ENCODE measurements around the gene CD300A.
A peak's percentile ranks its signal among the peaks of the same experiment; 100 is the strongest.

CD300A gene

DNA sequence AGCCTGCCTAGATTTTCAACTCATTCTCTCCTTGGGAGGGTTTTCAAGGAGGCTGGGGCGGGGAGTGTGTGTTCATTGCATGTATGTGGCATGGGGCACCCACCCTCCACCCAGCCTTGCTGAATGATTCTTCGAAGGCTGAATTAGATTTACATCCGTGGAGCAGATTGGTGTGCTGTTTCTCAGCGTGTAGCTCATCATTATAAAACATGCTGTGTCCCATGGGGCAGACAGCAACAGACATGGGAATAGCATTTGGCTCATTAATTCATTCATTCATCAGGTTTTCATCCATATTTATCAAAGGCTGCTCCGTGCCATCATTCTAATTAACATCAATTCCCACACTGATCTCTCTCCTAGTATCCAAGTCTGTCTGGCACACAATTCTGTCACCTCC lies 10.6 kb upstream of the CD300A start:
- no peak for DNase-seq

DNA sequence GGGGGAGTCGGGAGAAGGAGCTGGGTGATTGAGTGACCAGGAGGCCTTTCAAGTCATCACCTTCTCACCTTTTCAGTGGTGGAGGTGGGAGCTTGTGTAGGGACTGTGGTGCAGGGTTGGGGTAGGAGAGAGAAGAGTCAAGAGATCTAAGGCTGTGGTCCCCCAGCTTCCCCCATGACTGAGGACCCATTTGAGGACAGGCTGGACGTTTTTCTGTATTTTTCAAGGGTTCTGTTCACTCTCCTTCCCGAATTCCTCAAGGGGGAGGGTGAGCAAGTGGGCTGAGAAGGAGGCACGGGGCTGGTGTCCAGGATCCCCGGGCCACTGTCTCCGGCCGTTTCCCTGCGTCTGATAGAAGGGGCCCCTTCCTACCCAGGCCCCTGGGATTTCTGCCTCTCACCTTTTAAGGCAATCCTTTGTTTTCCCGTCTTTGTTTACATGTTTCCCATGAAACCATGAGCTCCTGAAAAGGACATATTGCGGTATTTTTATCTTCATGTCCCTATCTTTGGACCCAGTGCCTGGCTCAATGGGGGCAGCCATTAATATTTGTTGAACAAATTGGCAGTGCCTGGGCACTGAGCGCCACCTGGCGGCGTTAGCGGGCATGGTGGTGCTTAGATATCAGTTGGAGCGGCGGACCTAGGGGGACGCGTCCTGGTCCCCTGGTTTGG lies 9.2 kb upstream of the CD300A start:
- DNase-seq = peak; percentile 55

DNA sequence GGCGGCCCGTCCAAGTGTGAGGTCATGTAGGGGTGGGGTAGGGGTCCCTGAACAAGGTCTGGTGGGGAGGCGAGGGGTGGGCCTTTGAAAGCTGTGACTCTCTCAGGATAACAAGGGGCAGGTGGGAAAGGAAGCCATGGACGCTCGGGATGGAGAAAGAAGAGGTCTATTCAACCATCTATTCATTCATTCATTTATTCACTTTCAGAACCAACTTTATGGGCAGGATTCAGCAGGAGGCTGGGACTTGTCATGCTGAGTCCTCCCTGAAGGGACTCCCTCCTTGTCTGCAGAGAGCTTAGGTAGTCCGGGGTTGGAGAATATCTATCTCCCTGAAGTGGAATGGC lies 8.6 kb upstream of the CD300A start:
- no peak for DNase-seq

DNA sequence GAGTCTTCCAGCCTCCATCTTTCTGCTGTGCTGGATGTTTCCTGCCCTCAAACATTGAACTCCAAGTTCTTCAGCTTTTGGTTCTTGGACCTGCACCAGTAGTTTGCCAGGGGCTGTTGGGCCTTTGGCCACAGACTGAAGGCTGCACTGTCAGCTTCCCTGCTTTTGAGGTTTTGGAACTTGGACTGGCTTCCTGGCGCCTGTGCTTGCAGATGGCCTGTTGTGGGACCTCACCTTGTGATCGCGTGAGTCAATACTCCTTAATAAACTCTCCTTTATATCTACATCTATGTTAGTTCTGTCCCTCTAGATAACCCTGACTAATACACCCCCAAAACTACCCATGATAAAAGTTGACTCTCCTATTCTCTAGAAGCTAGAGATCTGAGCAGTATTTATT lies 7.6 kb upstream of the CD300A start:
- no peak for DNase-seq

DNA sequence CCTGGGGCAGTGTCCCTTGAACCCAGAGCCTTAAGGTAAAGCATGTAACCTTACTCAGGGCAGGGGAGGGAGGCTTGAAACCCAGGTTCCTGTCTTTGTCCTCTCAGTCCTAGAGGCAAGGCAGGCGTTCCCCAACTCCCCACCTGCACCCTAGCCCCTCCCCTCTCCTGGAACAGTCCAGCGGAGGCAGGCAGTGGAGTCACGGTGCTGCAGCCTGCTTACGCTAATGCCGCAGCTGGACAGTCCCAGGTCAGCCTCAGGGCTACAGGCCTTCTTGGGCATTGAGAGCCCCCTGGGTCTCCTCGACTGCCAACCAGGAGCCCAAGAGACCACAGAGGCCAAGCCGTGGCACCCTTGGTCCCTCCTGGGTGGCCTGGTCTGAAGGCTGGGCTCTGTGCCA lies 6.8 kb upstream of the CD300A start:
- DNase-seq = no peak

DNA sequence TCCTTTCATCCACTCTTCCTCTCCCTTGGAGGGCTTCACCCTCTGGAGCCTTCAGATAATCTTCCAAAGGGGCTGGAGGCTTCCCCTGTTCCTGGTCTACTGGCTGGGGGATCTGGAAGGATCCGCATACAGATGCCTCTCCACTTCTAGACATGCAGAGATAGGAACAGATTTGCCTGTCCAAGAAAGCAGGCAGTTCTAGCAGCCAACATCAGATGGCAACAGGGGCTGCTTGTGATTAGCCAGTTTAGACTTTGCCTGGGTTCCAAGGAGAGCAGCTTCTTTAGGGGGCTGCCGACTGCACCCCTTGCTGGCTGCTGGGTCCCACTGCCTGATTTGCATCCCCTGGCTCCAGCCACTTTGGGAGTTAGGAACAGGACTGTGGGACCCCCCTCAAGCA lies 6.2 kb upstream of the CD300A start:
- DNase-seq = no peak

DNA sequence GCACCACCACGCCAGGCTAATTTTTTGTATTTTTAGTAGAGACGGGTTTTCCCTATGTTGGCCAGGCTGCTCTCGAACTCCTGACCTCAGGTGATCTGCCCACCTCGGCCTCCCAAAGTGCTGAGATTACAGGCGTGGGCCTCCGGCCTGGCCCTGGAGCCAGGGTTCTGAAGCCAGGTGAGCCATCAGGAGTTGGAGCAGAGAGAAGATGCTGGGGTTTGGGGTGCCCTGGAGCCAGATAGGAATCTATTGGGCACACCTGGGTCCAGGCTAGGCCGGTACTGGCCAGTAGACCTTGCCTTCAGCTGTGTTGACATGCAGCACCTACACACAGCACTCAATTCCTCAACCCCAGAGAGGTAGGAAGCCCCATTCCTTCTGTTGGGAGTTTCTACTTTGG lies 5.4 kb upstream of the CD300A start:
- no peak for DNase-seq

DNA sequence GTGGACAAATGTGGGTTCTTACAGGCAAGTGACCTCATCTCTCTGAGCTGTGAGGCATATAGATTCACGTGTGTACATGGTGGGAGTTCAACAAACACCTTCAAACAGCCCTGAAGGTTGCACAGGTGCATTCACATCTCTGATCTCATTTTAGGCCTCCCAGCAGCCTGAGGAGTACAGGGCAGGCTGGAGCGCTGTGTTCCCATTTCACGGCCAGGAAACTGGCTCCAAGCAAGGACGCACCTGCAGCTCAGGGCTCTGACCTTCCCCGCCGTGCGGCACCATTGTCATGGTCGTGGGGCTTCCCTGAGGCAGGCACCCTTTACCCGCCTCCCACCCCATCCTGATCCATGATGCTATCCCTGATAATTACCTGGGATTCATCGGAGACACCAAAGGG lies 4.8 kb upstream of the CD300A start:
- DNase-seq = no peak

DNA sequence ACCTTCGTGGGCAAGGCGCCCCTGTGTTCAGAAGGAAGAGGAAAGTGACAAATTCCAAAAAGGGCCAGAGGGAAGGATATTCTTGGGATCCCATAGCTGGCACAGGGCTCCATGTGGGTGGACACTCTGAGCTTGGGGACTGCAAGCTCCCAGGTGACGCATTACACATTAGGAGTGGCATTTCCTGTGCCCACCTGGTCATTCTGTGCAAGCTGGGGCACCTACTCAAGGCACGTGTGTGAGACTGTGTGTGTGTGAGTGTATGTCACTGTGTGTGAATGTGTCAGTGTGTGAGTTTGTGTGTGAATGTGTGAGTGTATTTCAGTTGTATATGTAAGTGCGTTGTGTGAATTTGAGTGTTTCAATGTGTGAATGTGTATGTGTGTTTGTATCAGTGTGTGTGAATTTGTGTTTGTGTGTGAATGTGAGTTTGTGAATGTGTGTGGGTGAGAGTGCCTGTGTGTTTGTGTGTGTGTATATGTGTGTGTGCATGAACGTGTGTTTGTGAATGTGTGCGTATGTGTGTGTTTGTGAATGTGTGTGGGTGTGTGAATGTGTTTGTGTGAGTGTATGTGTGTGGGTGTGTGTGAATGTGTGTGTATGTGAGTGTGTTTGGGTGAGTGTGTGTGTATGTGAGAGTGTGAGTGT lies 1.6 kb upstream of the CD300A start:
- DNase-seq = no peak

DNA sequence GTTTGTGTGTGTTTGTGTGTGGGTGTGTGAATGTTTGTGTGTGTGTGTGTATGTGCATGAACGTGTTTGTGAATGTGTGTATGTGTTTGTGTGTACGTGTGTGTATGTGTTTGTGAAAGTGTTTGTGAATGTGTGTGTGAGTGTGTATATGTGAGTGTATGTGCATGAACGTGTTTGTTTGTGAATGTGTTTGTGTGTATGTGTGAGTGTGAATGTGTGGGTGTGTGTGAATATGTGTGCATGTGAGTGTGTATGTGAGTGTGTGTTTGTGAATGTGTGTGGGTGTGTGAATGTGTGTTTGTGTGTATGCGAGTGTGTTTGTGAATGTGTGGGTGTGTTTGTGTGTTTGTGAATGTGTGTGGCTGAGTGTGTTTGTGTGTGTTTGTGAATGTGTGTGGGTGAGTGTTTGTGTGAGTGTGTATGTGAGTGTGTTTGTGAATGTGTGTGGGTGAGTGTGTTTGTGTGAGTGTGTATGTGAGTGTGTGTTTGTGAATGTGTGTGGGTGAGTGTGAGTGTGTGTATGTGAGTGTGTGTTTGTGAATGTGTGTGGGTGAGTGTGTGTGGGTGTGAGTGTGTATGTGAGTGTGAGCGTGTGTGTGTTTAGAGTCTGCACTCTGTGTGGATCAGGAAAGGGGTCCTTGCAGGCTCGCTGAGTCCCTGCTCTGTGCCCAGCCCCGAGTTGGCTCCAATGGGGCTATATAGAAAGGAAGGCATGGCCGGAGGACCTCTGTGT lies 890 bp upstream of the CD300A start:
- DNase-seq = no peak

DNA sequence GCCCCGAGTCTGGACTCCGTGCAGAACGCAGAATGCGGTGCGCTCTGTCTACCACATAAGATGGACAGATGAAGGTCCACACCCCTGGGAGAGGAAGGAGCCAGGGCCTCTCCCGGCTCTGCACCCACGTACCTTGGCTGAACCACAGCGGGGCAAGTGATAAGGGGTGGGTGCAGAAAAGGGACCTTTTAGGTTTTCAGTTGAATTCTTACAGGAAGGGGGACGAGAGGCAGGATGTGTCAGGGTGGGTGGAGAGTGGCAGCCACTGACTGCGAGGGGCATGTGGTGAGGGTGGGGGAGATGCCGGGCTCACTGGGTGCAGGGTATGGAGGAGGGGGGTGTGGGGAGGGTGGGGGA lies 372 bp downstream of the CD300A start:
- no peak for DNase-seq

DNA sequence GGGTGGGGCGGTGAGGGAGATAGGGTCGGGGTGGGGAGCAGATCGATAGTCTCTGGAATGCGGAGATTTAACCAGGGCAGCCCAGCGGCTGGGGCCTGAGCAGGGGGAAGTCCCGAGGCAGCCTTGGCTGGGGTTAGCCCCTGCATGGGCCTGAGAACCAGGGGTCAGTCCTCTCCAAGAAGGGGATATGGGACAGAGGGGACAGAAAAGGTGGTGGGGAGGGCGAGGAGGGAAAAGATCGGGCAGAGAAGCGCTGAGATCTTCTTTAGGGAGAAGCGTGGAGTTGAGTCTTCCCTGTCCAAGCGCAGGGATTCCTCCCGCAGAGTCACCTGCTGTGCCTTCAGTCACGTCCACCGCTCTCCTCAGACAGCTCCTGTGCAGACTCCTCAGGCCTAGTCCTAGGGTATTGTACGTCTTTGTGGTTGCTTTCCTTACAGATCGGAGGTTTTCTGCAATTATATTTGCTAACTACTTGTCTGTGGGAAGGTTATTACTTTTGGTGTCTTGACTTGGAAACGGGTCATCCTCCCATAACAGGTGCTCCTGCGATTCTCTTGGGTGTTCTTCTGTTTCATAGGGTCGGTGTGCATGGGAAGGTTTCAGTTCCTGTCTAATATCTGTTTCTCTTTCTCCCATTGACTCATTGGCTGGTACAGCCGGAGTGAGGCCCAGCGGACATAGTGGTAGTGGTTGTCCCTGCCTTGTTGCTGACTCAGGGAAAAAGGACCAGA lies 952 bp downstream of the CD300A start:
- DNase-seq = no peak

DNA sequence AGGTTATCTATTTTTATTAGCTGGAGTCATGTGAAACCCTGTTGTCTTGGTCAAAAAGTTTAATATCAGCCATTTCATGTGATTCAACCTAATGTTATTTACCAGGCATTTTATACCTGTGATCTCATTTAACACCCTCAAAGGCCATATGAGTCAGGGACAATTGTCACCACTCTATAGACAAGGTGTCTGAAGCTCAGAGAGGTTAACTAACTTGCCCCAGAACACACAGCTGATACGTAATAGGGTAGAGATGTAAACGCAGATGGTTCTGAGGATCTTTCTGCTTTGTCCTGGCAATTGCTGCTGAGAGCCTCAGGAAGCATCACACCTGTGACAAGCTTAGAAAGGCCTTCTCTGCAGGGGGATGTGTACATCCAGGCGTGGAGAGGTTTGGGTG lies 4.9 kb downstream of the CD300A start:
- no peak for DNase-seq

DNA sequence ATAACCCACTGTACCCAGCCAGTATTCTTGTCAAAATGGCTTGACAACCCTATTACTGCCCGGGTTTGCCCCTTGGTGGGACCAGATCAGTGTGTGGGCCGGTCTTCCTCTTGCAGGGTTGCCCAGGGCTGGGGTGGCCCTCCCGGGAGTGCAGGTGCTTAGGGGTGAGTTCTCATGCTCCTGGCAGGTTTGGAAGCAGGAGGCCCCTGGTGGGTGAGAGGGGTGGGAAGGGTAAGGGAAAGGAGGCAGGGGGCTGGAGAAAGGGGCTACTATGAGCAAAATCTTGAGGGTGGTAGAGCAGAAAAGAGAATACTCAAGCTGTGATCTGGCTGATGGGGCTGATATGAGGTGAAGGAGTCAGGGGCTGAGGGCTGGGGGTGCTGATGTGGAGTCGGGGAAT lies 6.5 kb downstream of the CD300A start:
- DNase-seq = no peak

DNA sequence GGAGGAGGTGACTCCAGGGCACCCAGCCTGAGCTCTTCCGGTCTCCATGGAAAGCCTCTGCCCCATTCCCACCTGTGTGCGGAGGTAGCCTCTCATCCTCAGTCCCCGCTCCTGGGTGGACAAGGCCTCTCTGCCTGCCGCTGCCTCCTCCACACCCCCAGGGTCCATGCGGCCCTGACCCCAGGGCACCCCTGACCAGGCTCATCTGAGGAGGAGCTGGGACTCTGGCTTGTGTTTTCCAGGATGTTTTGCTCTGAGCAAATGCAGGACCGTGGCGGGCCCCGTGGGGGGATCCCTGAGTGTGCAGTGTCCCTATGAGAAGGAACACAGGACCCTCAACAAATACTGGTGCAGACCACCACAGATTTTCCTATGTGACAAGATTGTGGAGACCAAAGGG lies 6.9 kb downstream of the CD300A start:
- no peak for DNase-seq

DNA sequence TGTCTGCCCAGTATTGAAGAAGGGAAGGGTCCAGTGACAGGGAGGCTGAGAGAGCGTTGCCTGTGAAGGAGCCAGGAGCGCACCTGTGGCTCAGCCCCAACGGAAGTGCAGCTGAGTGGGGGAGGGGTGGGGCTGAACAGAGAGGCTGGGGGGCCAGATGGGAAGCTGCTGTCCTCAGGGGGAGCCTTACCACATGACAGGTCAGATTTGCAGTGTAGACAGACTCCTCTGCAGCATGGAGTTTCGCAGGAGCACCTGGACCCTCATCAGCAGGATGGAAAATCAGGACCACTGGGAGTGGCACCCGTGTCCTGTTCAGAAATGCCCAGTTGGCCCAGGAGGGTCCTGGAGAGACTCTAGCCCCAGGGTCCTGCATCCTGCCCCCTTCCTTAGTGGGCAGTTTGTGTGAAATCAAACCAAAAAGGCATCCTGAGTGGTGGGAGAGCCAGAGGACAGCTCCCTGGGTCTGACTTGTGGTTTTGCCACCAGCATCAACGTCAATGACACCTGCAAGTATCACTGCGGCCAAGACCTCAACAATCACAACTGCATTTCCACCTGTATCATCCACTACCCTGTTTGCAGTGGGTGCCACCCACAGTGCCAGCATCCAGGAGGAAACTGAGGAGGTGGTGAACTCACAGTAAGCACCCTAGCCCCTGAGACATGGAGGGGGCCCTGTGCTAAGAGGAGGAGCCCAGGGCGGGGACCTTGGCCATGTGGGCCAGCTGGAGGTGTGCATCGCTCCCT lies 7.8 kb downstream of the CD300A start:
- DNase-seq = no peak

DNA sequence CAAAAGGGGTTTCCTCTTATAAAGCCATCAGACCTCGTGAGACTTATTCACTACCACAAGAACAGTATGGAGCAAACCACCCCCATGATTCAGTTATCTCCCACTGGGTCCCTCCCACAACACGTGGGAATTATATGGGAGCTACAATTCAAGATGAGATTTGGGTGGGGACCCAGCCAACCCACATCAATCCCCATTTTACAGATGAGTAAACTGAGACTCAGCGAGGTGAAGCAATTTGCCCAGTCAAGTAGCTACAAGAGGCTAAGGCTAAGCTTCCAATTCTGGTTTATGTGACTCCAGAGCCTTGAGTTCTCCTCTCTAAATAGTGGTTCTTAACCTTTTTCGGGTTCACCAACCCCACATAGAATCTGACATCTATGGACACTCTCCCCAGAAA lies 8.8 kb downstream of the CD300A start:
- no peak for DNase-seq

DNA sequence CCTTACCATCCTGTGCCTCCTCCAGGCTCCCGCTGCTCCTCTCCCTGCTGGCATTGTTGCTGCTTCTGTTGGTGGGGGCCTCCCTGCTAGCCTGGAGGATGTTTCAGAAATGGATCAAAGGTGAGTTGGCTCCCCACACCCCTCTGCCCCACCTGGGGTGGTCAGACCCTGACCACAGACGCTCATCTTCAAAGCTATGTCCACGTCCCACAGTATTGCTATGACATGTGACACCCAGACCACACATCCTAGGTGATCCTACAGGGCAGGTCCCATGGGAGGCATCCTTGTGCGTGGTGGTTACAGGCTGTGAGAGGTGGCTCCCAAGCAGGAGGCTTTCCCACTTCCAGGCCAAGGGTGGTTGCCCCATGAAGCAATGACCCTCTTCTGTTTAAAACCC lies 11.0 kb downstream of the CD300A start:
- DNase-seq = no peak

DNA sequence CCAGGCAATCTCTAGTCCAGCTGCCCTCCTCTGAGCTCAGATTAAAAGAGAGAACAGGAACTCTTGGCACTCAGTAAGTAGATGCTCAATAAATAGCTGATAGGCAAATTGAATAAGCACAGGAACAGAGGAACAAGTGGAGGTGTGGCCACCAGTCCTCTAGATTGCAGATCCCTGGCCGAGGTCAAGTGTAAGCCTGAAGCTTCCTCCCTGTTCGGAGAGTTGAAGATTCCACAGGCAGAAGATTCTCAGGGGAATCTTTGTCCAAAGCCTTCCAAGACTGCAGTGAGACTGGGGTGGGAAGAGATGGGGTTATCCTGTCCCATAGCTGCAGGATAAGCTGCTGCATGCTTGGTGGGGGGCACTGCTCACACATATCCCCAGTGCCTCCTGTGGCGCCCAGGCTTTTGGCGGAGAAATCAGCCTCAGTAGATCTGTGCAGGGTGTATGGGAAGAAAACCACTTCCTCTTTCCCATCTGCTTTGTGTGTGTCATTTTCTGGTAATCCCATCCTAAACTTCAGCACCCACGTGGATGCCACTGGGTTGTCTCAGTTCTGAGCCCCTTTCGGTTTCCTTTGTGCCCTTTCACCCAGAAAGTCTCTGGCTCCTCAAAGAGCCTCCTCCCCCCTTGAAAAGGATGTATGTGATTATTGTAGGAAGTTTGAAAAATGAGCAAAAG lies 12.1 kb downstream of the CD300A start:
- no peak for DNase-seq

DNA sequence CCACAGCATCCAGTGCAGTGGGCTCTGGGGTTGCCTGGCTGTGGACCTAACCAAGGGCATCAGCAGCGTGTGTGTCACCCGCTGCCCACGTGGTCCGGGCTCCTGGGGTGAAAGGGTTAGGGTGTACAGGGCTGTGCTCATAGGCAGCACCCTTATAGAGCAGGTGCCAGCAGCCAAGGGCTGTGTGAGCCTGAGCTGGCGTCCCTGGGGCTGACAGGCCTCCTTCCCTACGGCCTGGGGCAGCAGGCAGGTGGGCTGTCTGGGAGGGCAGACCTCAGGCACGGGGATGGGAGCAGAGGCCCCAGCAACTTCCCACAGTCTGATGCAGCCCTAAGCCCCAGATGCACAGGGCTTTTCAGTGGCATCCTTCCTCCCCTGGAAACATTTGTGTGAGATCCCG lies 13.9 kb downstream of the CD300A start:
- no peak for DNase-seq

DNA sequence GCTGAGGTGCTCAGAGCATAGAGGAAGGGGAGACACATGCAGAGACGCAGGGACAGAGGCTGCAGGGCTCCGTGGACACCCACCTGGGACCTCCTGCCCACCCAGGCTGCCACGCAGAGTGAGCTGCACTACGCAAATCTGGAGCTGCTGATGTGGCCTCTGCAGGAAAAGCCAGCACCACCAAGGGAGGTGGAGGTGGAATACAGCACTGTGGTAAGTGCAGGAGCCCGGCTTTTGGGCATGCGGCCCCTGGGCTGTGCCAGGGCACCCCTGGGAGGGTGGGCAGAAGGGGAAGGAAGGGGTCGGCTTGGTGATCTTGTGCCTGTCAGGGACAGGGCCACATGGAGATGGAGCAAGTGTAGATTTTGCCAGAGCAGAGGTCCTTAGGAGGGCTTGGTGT lies 15.2 kb downstream of the CD300A start:
- no peak for DNase-seq

DNA sequence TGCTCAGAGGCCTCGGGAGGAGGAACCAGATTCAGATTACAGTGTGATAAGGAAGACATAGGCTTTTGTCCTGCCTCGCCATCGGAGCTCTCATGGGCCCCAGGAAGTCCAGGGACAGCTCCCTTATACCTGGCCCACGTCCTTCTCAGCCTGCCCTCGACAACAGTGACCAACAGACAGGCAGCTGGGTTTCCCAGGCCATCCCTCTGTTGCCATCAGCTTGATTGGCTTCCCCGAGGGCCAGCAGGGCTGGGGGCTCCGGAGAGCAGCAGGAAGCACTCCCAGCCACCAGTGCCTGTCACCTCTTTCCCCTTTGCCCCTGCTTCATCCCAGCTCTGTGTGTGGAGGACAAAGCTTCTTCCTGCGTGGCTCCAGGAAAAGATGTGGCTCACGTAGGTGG lies 17.6 kb downstream of the CD300A start:
- no peak for DNase-seq
